ENCODE results near the gene C1QTNF3. TPM values are rescaled to one million over a fixed set of nuclear protein-coding genes. Genes with fewer than 3 reads are reported as not detected.

Gene C1QTNF3, protein sequence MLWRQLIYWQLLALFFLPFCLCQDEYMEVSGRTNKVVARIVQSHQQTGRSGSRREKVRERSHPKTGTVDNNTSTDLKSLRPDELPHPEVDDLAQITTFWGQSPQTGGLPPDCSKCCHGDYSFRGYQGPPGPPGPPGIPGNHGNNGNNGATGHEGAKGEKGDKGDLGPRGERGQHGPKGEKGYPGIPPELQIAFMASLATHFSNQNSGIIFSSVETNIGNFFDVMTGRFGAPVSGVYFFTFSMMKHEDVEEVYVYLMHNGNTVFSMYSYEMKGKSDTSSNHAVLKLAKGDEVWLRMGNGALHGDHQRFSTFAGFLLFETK
- 0.54 TPM in 1 of 2 replicates, not detected in the other for total RNA-seq

GRCh38 chr5:34043099-34043876, at the start of gene C1QTNF3:
C1QTNF3 (minus strand) TSS chr5:34043213; CDS start chr5:34043125, 88 bp downstream.

GRCh38 chr5:34007621-34008600, 35.1 kb downstream of the C1QTNF3 start, which contains the start of gene AMACR:
AMACR (minus strand) TSS chr5:34008050; CDS start chr5:34008019, 31 bp downstream.

DNA sequence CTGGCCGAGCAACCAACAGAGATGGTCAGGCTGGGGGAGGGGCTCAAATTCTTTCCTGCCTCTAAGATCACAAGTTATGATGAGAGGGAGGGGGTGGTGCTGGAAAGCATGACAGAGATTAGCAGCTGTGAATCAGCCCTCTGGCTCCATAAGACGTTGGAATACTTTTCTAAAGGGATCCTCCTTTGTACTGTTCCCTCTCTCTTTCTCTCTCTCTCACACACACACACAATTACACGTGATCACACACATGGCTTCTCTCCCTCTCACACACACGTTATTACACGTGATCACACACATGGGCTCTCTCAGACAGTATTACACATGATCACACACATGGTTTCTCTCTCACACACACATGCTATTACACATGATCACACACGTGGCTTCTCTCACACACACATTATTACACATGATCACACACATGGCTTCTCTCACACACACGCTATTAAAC, 58.3 kb downstream of the C1QTNF3 start, which contains the start of gene SLC45A2:
TSS of gene SLC45A2 (minus strand) at position 23 of the 454 bp plus-strand sequence. CDS start 110 bp downstream, outside the sequence.

Other genes starting within 250 kb of the C1QTNF3 start
- 0.10 TPM in 1 of 2 replicates, not detected in the other for gene ADAMTS12, start 151.2 kb downstream of the C1QTNF3 start, total RNA-seq
- gene RXFP3, start 106.8 kb downstream of the C1QTNF3 start, total RNA-seq, result not detected in 2 replicates
- gene SLC45A2, start 58.5 kb downstream of the C1QTNF3 start, total RNA-seq, result not detected in 2 replicates
- gene AMACR, start 35.2 kb downstream of the C1QTNF3 start, total RNA-seq, result 8.0 and 8.9 TPM in 2 replicates

Measured in mammary microvascular endothelial cell (primary cell).